Germinal center (tissue), 1 donor: ENCODE measurements around the gene C16orf95.
"Not testable (repeated sequence)": the region's sequence is repeated elsewhere in the genome, so short reads cannot be mapped to it uniquely, and the experiment has no call there.

ENCODE experiments used
- DNase-seq: peaks from one replicate; pipeline ENCODE4 v3.0.0; 2012; ENCODE audit warnings: mixed read lengths, low spot score

Gene C16orf95, protein sequence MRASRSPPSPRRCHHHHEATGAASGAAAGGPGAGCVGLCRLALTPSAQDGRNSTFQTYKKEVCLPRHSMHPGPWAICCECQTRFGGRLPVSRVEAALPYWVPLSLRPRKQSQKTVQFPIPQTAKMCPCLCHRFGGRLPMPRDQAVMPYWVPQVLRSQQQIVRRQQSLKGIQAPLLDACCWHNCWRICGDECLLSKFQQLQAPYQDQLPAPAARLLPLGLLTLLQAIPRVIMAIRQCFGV

DNA sequence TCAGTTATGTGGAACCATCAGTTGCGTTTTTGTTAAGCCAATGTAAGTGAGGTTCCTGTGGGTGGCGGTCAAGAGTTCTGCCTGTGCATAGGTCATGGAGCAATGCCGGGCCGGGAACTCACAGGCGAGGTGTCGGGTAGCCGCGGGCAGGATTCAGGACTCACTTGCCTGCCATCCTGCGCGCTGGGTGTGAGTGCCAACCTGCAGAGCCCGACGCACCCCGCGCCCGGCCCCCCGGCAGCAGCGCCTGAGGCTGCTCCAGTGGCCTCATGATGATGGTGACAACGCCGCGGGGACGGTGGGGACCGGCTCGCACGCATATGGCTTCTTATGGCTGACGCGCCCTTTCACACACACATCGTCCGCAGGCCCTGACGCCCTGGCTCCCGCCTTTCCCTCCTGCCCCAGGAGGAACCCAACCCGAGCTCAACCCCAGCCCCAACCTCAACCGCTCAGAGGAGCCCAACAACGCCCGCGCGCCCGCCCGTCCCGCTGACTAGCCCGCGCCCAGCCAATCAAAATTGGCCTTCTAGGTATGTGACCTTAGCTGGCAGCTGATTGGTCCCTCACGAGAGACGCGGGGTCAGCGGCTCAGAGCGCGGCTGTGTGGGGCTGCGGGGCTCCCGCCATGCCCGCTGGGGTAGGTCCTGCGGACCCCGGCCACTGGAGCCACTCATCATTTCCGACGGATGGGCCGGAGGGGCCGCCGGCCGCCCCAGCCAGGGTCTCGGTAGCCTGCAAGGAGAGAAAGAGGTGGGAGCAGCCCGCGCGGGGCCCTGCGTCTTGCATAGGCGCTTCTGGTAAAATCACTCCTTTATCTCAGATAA is at the start of gene C16orf95:
TSS of gene C16orf95 (minus strand) at position 470 of the 827 bp plus-strand sequence. CDS start at position 320, 150 bp downstream.
- peak; percentile 100 for DNase-seq

DNA sequence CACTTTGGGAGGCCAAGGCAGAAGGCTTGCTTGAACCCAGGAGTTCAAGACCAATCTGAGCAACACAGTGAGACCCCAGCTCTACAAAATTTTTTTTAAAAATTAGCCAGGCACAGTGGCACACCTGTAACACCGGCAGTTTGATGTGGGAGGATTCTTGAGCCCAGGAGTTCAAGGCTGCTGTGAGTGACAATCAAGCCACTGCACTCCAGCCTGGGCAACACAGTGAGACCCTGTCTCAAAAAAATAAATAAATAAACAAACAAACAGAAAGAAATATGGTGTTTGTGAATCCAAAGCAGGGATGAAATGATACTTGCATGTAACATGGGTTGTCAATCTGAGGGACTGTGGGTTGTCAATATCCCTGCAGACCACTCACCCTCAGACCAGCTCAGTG is 49.7 kb upstream of the C16orf95 start:
- DNase-seq, result no peak

DNA sequence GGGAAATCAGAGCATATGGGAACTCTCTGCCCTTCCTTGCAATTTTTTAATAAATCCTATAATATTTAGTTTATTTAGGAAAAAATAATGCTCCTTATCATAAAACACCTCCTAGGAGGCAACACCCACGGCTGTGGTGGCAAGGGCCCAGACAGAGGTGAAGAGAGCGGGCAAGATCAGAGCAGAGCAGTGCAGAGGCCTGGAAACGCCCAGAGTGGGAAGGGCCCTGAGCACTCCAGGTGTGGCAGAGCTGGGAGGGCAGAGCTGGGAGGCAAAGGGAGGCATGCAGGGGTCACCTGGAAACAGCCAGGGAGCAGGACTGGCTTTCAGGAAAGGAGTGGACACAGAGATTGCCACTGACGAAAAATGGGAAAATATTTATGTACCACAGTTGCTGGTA is 49.1 kb upstream of the C16orf95 start:
- no peak for DNase-seq

DNA sequence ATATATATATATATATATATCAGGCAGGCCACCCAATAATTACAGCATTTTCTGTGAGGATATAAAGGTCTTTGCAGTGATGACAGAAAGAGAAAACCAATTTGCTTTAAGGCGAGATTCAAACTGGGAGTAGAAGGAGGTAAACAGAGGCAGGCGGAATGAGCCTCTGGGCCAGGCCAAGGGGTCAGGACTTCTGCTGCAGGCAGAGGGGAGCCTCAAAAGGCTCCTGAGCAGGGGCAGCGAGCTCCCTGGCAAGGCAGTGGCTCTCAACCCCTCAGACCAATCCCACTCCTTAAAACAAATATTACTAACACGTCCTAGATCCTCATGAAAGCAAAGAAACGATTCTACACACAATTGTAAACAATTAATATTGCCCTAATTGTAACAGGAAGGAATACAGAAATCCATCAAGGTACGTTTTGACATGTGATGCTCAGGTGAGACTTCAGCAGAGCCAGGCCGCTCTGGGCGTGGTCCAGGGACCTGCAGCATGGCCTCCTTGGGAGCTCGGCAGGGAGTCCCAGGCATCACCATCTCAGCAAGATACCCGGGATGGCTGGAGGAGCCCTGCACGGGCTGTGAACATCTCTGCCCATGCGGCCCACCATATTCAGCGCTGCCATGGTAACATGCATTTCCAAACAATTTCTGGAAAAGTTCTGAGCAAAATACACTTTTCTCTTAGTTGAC is 48.0 kb upstream of the C16orf95 start:
- DNase-seq, result no peak

DNA sequence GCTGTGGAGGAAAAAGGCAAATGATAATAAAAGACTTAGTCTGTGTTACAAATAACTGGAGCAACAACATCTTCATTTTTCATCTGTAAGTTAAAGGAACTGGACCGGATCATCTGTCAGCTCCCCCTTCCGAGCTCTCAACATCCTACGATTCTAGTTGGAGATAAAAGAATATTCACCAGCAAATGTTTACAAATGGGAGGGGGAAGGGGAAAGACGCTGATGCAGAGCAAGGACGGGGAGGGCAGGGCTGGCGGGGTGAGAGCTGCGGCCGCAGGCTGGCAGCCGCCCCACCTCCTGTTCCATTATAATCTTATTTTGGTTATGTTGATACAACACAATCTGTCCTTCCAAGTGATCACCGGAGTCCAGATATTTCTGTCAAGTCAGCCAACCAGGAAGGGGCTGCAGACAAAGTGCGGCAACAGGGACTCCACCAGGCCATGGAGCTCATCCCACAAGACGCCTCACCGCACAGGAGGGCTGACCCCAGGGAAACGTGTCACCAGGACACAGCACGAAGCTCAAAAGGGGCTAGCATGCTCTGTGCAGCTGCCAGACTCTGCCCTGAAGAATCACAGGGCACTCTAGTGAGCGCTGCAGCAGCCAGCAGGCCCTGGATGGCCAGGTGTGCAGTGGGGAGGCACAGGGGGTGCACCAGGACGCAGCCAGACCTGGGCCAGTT is 46.7 kb upstream of the C16orf95 start:
- DNase-seq, result no peak

DNA sequence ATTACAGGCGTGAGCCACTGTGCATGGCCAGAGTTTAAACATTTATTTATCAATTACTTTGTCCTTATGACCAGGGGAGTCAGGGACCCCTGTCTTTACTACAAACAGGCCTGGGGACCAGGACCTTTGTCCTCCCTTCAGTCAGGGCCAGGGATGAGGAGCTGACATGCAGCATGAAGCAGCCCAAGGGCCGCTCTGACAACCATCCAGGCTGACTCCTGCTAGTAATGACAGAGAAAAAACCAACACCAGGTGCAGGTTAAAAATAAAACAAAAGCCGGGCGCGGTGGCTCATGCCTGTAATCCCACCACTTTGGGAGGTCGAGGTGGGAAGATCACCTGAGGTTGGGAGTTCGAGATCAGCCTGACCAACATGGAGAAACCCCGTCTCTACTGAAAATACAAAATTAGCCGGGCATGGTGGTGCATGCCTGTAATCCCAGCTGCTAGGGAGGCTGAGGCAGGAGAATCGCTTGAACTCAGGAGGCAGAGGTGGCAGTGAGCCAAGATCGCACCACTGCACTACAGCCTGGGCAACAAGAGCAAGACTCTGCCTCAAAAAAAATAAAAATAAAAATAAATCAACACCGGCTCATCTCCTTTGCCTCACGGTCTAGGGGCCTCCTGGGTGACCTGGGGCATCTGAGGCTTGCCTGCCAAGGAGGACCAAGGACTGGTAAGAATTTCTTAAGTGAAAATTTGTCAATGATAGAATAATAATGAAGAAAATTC is 45.8 kb upstream of the C16orf95 start:
- not testable (repeated sequence) for DNase-seq

DNA sequence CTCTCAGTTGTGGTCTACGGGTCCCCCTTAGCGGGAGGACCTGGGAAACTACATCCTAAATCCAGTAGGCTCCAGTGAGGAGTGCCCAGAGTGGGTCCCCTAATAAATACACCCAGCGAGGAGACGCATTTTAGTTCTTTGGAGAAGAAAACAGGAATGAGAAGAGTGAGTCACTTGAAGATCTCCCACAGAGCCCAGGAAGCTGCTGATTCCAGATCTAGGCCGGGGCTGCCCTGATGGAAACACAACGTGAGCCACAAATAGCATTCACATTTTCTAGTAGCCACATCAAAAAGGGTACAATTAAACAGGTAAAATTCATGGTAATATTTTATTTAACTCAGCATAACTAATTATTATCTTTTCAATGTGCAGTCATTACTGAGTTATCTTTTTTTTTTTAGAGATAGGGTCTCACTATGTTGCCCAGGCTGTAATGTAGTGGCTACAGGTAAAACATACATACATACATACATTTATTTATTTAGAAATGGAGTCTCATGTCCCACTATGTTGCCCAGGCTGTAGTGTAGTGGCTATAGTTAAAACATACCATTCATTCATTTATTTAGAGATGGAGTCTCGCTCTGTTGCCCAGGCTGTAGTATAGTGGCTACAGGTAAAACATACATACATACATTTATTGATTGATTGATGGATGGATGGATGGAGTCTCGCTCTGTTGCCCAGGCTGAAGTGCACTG is 44.9 kb upstream of the C16orf95 start:
- DNase-seq, result no peak

DNA sequence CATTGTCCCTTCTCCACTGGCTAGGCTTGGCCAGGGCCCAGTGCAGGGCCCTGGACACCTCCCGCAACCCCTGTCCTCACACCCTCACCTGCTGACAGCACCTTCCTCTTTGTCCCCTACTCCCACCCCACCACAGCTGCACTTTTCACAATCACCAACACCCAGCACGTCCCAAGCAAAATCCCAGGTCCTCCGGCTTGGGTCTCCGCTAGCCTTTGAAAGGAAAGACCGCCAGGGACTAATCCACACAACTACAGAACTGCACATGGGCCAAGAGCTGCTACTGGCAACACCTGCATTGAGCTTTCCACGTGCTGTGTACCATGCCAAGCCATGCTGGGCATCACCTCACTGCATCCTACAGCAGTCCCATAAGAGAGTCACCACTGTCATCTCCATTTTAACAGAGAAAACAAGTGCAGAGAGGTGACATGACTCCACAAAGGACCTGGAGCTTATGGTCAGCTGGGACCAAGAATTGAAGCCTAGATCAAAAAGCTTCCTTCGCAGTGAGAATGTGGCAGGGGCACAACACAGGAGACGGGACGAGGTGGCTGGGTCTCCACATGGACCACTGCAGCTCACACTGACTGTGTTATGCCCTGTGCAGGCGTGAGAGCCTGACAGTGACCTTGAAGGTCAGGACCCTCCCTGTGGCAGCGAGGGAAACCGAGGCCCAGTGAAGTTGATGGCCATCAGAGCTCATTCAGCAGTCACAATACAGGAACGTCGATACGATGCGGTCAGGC is 43.8 kb upstream of the C16orf95 start:
- DNase-seq, result no peak

DNA sequence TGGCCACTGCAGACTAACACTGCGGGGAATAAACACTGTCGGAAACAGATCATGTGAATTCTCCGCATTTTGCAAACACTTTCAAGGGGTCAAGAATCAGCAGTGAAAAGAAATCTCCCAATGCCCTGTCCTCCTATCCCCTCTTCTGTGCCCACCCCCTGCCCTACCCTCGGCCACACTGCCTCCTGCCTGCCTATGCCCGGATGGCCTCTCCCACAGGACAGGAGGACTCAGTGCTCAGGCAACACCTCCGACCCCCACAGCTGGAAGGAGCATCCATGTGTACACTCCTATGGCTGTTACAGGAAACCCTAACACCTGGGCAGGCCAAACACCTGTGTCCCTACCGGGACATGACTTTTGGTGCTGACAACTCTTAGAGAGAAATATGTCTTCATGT is 41.9 kb upstream of the C16orf95 start:
- no peak for DNase-seq

DNA sequence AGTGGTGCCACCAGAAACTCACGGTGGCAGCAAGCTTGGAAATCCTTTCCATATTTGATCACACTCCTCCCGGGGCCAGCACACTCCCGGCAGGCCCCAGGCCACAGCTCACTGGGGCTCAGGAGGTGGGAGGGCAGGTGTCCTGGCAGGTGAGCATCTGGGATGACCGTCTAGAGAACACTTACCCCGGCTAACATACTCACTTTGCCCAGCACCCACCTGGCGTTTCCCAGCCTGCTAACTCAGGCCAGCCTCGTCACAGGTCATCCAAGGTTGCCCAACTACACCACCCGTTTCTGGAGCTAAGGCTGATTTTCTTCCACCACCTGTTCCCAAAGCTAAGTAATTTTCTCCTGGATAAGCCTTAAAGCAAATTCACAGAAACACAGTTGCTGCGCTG is 41.5 kb upstream of the C16orf95 start:
- DNase-seq, result no peak

DNA sequence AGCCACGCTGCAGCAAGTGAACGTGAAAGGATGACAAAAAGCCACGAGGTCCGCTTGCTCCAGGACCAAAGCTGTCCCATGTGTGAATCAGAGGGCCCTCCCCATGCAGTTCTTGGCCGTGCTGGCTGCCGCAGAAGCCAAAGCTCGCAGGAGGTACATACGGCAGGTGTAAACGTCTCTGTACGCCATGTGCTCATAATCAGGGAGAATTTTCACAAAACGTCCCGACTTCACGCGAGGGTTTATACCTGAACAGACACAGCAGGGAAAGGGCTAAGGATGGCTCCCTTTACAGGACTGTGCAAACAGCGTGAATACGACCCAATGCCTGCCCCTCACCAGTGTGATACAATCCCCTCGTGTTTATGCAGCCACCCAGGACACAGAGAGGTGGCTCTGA is 41.1 kb upstream of the C16orf95 start:
- no peak for DNase-seq

DNA sequence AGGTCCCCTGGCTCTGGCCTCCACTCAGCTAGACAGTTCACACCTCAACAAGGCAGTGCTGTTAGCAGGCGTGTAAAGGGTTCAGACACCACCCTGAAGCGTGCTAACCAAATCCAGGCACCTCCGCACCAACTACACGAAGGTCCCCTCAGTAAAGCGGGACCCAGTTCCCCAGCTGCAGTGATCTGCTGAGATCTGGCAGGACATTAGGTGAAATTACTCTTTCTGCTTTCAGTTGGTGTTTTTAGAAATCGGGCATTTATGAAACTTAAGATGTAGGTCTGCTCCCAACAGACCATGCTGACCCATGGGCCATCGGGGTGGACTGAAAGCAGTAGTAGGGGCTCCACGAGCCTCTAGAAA is 39.3 kb upstream of the C16orf95 start:
- no peak for DNase-seq

DNA sequence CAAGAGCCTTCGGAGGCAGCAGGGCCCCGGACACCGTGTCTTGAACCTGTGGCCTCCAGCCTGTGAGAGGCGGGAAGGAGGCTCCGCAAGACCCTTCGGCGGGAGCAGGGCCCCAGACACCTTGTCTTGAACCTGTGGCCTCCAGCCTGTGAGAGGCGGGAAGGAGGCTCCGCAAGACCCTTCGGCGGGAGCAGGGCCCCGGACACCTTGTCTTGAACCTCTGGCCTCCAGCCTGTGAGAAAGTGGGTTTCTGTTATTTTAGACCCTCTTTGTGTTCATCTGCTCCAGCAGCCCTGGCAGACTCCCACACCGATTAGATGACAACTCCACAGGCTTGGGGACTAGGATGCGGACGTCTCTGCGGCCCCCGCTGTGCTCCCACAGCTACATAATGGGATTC is 36.4 kb upstream of the C16orf95 start:
- DNase-seq, result no peak

DNA sequence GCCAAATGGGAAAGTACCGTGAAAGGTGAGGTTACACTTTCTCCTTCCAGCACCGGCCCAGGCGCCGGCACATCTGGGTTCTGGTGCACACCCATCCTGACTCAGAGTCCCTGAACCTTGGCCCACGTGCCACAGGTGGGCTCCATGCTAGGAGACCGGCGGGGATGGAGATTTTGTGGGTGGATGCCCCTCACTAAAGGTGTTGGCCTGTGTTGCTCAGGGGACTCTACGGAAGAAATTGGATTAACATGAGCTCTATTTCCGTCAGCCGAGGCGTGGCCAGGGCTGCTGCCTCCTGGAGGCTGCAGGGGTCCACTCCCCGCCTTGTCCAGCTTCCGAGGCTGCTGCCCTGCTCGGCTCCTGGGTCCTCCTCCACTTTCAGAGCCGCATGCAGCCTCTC is 35.6 kb upstream of the C16orf95 start:
- DNase-seq, result no peak

DNA sequence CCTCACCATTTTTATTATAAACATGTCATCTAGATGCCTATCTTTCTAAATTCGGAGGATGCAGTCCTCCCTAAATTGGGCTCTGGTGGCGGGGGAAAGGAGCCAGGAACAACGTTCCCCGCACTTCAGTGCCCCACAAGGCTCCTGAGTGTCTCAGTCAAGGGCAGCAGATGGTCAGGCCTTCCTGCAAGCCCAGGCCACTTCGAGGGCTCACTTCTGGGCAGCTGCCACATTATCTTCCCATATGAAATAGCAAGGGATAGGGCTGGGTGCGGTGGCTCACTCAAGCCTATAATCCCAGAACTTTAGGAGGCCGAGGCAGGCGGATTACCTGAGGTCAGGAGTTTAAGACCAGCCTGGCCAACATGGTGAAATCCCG is 34.1 kb upstream of the C16orf95 start:
- no peak for DNase-seq

DNA sequence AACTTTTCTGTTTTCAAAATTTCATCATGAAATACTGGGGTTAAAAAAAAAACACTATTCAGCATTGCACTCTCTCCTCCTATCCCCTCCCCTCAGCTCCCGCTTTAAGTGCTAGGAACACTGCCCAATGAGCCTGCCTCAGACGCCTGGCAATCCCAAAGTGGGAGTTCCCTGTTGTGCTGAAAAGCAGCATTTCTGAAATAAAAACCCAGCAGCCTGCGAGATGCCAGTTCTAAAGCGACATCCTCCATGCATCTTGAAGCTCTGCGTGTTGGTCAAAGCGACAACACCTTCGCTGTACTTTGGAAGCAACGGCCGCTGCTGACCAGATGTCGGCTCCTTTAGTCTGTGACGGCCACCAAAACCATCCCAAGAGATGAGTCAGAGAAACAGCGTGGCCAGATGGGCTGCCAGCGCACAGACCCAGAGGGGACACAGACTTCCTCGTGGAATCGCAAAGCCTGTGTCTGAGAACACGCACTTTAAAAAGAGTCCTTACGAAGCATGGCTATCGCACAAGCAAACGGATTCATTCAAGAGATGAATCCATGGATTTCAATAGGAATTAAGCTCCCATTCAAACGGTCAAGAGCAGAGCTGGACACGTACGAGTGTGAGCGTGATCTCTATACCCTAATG is 33.6 kb upstream of the C16orf95 start:
- DNase-seq, result no peak

DNA sequence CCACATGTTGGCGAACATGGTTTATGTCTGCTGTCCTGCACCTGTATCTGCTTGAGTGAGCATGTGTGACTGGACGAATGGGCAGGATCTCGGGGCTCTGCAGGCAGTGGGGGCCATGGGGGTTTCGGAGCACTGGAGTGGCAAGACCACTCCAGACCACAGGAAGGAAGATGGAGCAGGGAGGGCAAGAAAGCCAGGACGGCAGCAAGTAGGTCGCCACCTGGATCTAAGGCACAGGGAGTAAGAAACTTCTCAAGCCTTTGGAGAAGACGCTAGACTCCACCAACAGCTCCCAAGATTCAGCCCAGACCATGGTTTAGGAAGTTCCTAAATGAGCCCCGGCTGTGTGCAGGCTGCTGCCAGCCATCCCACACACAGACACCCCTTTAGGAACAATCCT is 32.8 kb upstream of the C16orf95 start:
- no peak for DNase-seq

DNA sequence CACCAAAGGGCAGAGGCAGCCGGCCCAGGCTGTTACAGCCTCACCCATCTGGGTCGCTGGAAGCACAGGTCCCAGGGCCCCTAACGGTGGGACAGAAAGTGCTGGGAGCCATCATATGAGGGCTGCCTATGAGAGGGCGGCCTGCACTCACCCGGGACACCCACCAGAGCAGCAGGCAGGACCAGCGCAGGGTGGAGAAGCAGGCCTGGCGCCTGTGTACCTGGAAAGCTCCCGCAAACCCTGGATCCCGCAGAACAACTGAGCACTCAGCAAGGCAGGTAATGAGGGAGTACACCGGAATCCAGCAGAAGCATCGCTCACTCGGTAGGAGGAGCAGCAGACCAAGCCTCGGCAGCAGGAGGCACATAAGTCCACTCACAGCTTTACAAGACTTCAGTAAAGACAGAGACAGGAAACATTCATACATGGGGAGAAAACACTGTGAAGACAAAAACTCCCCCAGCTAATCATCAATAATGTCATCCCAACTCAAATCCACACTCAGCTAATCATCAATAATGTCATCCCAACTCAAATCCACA is 31.5 kb upstream of the C16orf95 start:
- DNase-seq, result no peak

DNA sequence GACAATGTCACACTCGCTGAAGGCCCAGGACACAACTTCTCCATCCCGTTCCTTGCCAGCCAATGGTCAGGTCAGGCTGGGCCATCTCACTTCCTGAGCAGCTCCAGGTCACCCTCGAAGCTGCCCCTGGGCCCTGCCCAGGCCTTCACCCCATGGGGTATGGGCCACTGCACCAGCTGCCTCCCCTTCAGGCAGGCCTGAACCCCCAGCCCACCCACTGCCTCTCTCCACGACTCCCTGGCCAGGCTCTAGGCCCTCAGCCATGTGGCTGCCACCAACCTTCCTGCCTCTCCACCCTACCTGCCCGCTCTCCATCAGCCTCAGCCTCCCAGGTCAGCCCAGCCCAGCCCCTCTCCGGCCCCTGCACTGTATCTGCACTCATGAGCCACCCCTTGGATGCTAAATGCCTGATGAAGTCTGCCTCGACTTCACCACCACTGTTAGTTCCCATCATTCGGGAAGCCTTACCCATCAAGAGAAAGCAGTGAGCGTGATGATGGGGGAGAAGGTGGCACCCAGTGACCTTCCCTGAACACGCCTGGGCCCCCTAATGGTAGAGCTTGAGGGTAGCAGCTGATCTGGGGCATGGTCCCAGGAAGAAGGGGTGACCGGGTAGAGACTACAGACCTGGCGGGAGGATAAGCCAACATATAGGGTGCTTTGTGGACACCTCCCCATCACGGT is 30.9 kb upstream of the C16orf95 start:
- DNase-seq, result no peak
